NCI-H1105 (cell line): ENCODE results near the gene EHD4.

Experiments
- DNase-seq: peaks from one replicate; lab custom pipeline; 2025; lab: John Stamatoyannopoulos, UW

The EHD4 gene

GRCh38 chr15:41980654-41981323 lies 8.4 kb upstream of the EHD4 start:
- no peak for DNase-seq

GRCh38 chr15:41979493-41980266 lies 7.3 kb upstream of the EHD4 start:
- no peak for DNase-seq

GRCh38 chr15:41978534-41978933 lies 6.2 kb upstream of the EHD4 start:
- DNase-seq: no peak

GRCh38 chr15:41977757-41978383 lies 5.5 kb upstream of the EHD4 start:
- no peak for DNase-seq

GRCh38 chr15:41975669-41976068 lies 3.3 kb upstream of the EHD4 start:
- DNase-seq: no peak

- no peak for DNase-seq
Observed at GRCh38 chr15:41974041-41974440, 1.7 kb upstream of the EHD4 start.

GRCh38 chr15:41971895-41972252 lies 483 bp downstream of the EHD4 start:
- peak; percentile 15 for DNase-seq

- DNase-seq: peak; percentile 33
Observed at GRCh38 chr15:41971089-41971894, 1.1 kb downstream of the EHD4 start.

GRCh38 chr15:41970456-41970855 lies 1.9 kb downstream of the EHD4 start:
- no peak for DNase-seq

- no peak for DNase-seq
Observed at GRCh38 chr15:41969851-41970431, 2.4 kb downstream of the EHD4 start.

- no peak for DNase-seq
Observed at GRCh38 chr15:41968701-41969100, 3.7 kb downstream of the EHD4 start.

- DNase-seq: no peak
Observed at GRCh38 chr15:41967506-41968206, 4.7 kb downstream of the EHD4 start.

GRCh38 chr15:41966920-41967465 lies 5.4 kb downstream of the EHD4 start:
- no peak for DNase-seq

GRCh38 chr15:41966414-41966812 lies 5.9 kb downstream of the EHD4 start:
- no peak for DNase-seq

GRCh38 chr15:41965441-41966413 lies 6.6 kb downstream of the EHD4 start:
- no peak for DNase-seq

GRCh38 chr15:41961595-41962202 lies 10.7 kb downstream of the EHD4 start:
- DNase-seq: no peak

- DNase-seq: no peak
Observed at GRCh38 chr15:41961001-41961518, 11.3 kb downstream of the EHD4 start.

GRCh38 chr15:41958002-41958420 lies 14.3 kb downstream of the EHD4 start:
- no peak for DNase-seq
